H9 (cell line): ENCODE data around the gene TCERG1L. TPM values are rescaled to one million over a fixed set of nuclear protein-coding genes. Genes with fewer than 3 reads are reported as not detected.

Experiments
- DNase-seq: peaks from one replicate; pipeline ENCODE4 v3.0.0-alpha.2; 2017
- H2AFZ ChIP-seq: one replicate; pipeline ENCODE4 v1.6.1; 2013; ENCODE audit warnings: mild to moderate bottlenecking, low read length, control low read depth, moderate library complexity
- H2AK5ac ChIP-seq: 2 replicates; pipeline ENCODE4 v1.6.1; 2013; ENCODE audit warnings: low read length, control low read depth, mixed read lengths; ENCODE audit not compliant: insufficient read length
- H2BK120ac ChIP-seq: one replicate; pipeline ENCODE4 v1.6.1; 2013; ENCODE audit warnings: low read depth, mild to moderate bottlenecking, low read length, control low read depth, inconsistent platforms; ENCODE audit not compliant: poor library complexity, severe bottlenecking
- H2BK12ac ChIP-seq: 2 replicates; pipeline ENCODE4 v1.6.1; 2013; ENCODE audit warnings: low read length, control low read depth, mixed read lengths, low read depth; ENCODE audit not compliant: insufficient read length
- H2BK15ac ChIP-seq: 2 replicates; pipeline ENCODE4 v1.6.1; 2013; ENCODE audit warnings: low read depth, low read length, control low read depth
- H2BK20ac ChIP-seq: one replicate; pipeline ENCODE4 v1.6.1; 2013; ENCODE audit warnings: low read depth, mild to moderate bottlenecking, low read length, control low read depth, inconsistent platforms; ENCODE audit not compliant: poor library complexity, severe bottlenecking
- H2BK5ac ChIP-seq: 2 replicates; pipeline ENCODE4 v1.6.1; 2013; ENCODE audit warnings: low read length, control low read depth, mixed read lengths; ENCODE audit not compliant: insufficient read length
- H3K14ac ChIP-seq: 2 replicates; pipeline ENCODE4 v1.6.1; 2013; ENCODE audit warnings: low read length, control low read depth; ENCODE audit not compliant: insufficient read depth
- H3K18ac ChIP-seq: 2 replicates; pipeline ENCODE4 v1.6.1; 2013; ENCODE audit warnings: low read depth, mild to moderate bottlenecking, mixed read lengths, low read length, control low read depth; ENCODE audit not compliant: insufficient read length
- H3K23ac ChIP-seq: 2 replicates; pipeline ENCODE4 v1.6.1; 2013; ENCODE audit warnings: low read length, control low read depth, mixed read lengths, low read depth; ENCODE audit not compliant: insufficient read length
- H3K23me2 ChIP-seq: 2 replicates; pipeline ENCODE4 v1.6.1; 2013; ENCODE audit warnings: low read depth, mild to moderate bottlenecking, mixed read lengths, low read length, control low read depth; ENCODE audit not compliant: insufficient read length, poor library complexity, severe bottlenecking
- H3K27ac ChIP-seq: 2 replicates; pipeline ENCODE4 v1.5.1; 2013; ENCODE audit warnings: low read length, control low read depth, mixed read lengths, low read depth; ENCODE audit not compliant: insufficient read length
- H3K27me3 ChIP-seq: 2 replicates; pipeline ENCODE4 v1.6.1; 2013; ENCODE audit warnings: low read length, control low read depth, inconsistent platforms; ENCODE audit not compliant: insufficient read depth
- H3K4ac ChIP-seq: 2 replicates; pipeline ENCODE4 v1.6.1; 2013; ENCODE audit warnings: low read depth, mild to moderate bottlenecking, control low read depth, inconsistent platforms, low read length, moderate library complexity
- H3K4me1 ChIP-seq: 2 replicates; pipeline ENCODE4 v1.6.1; 2013; ENCODE audit warnings: low read length, control low read depth, inconsistent platforms; ENCODE audit not compliant: insufficient read depth
- H3K4me2 ChIP-seq: 2 replicates; pipeline ENCODE4 v1.6.1; 2013; ENCODE audit warnings: low read length, control low read depth, mixed read lengths; ENCODE audit not compliant: insufficient read length, insufficient read depth
- H3K56ac ChIP-seq: 2 replicates; pipeline ENCODE4 v1.6.1; 2013; ENCODE audit warnings: low read depth, mild to moderate bottlenecking, mixed read lengths, low read length, control low read depth; ENCODE audit not compliant: insufficient read length
- H3K79me1 ChIP-seq: 2 replicates; pipeline ENCODE4 v1.6.1; 2013; ENCODE audit warnings: low read depth, mild to moderate bottlenecking, moderate library complexity, low read length, control low read depth, inconsistent platforms; ENCODE audit not compliant: insufficient read depth, poor library complexity, severe bottlenecking
- H3K79me2 ChIP-seq: 2 replicates; pipeline ENCODE4 v1.6.1; 2013; ENCODE audit warnings: low read length, control low read depth, inconsistent platforms; ENCODE audit not compliant: insufficient read depth
- H3K9ac ChIP-seq: 2 replicates; pipeline ENCODE4 v1.6.1; 2013; ENCODE audit warnings: low read length, control low read depth, mixed read lengths; ENCODE audit not compliant: insufficient read length; ENCODE audit errors: extremely low read depth
- H3K9me3 ChIP-seq: one replicate; pipeline ENCODE4 v1.6.1; 2013; ENCODE audit warnings: low read depth, low read length, inconsistent platforms; ENCODE audit not compliant: control insufficient read depth
- H3T11ph ChIP-seq: one replicate; pipeline ENCODE4 v1.6.1; 2013; ENCODE audit warnings: mild to moderate bottlenecking, low read length, control low read depth, inconsistent platforms
- H4K20me1 ChIP-seq: one replicate; pipeline ENCODE4 v1.6.1; 2013; ENCODE audit not compliant: control insufficient read depth, insufficient read length, insufficient read depth
- H4K5ac ChIP-seq: 2 replicates; pipeline ENCODE4 v1.6.1; 2013; ENCODE audit warnings: low read depth, mild to moderate bottlenecking, mixed read lengths, low read length, control low read depth; ENCODE audit not compliant: insufficient read length
- H4K8ac ChIP-seq: replicated peaks from 2 replicates; pipeline ENCODE4 v1.6.1; 2013; ENCODE audit warnings: low read length, control low read depth, mixed read lengths, low read depth; ENCODE audit not compliant: insufficient read length
- H4K91ac ChIP-seq: 2 replicates; pipeline ENCODE4 v1.6.1; 2013; ENCODE audit warnings: low read depth, mild to moderate bottlenecking, moderate library complexity, mixed read lengths, low read length, control low read depth; ENCODE audit not compliant: insufficient read length
- H3K27ac Mint-ChIP-seq, 3 experiments: 2 replicates in 2 of 3; 3 replicates in 1 of 3; pipeline ENCODE4 v1.8.0; 2020 to 2021; ENCODE audit warnings: mixed read lengths in 3 of 3, mild to moderate bottlenecking in 1 of 3, moderate library complexity in 1 of 3
- H3K27me3 Mint-ChIP-seq: 2 replicates; pipeline ENCODE4 v1.8.0; 2021; ENCODE audit warnings: low read depth, mild to moderate bottlenecking, moderate library complexity, mixed read lengths
- H3K36me3 Mint-ChIP-seq, 3 experiments: 2 replicates in 2 of 3; 3 replicates in 1 of 3; pipeline ENCODE4 v1.8.0; 2020 to 2021; ENCODE audit warnings: low read depth in 3 of 3, mixed read lengths in 3 of 3; ENCODE audit not compliant: insufficient read depth in 1 of 3
- H3K4me1 Mint-ChIP-seq, 2 experiments: 2 replicates each; pipeline ENCODE4 v1.8.0; 2020; ENCODE audit warnings: mixed read lengths in 2 of 2
- H3K4me3 Mint-ChIP-seq, 2 experiments: 2 replicates in 1 of 2; 3 replicates in 1 of 2; pipeline ENCODE4 v1.8.0; 2020 to 2021; ENCODE audit warnings: mild to moderate bottlenecking in 2 of 2, mixed read lengths in 2 of 2, moderate library complexity in 1 of 2
- H3K9me3 Mint-ChIP-seq, 2 experiments: 2 replicates in 1 of 2; 3 replicates in 1 of 2; pipeline ENCODE4 v1.8.0; 2020; ENCODE audit warnings: mild to moderate bottlenecking in 2 of 2, mixed read lengths in 2 of 2, moderate library complexity in 1 of 2
- WGBS: extraction: QIAGEN DNeasy Blood & Tissue Kit; methylation state at CpG from one replicate; pipeline ENCODE4 v1.1.7; 2013; ENCODE audit warnings: missing lambda C conversion rate, low lambda C conversion rate, mixed read lengths; ENCODE audit not compliant: insufficient read length; ENCODE audit errors: extremely low coverage; 5-methylcytosine and 5-hydroxymethylcytosine counted together
- total RNA-seq: library from RNA; stranded (reverse); gene quantifications from 2 replicates; pipeline ENCODE4 v1.2.1, GENCODE V29; 2021
- TF ChIP-seq, protein P1 (sequence below): fragments of 200-600 bp; sonication (generic); conservative IDR thresholded peaks from 3 replicates; pipeline ENCODE4 v1.8.0; 2021; ENCODE audit warnings: antibody characterized with exemption, mild to moderate bottlenecking

TCERG1L gene
- total RNA-seq, 1 experiment from 2014 or later, result 3.3 TPM

GRCh38 chr10:131067690-131068089, 243.8 kb downstream of the TCERG1L start:
- Histone ChIP-seq H4K5ac (no peak overlapping the region), H3K14ac (no peak overlapping the region), H3K4me2 (no peak overlapping the region), H3K27me3 (no peaks in the 10 kb centered on the region; the same call in 1 of the 2 replicates), H2BK20ac (no peak overlapping the region), H2BK120ac (no peak overlapping the region), H3K4ac (no peak overlapping the region), H3K79me2 (no peaks in the 10 kb centered on the region), H2BK12ac (no peak overlapping the region), H2AK5ac (no peak overlapping the region), H2BK5ac (no peak overlapping the region), H3K79me1 (no peaks in the 10 kb centered on the region), H3K9me3 (no peaks in the 10 kb centered on the region), H3K23ac (no peak overlapping the region), H3T11ph (no peak overlapping the region), H3K56ac (no peak overlapping the region), H2AFZ (no peak overlapping the region), H4K8ac (no peak overlapping the region), H3K27ac (no peak overlapping the region), H4K20me1 (no peaks in the 10 kb centered on the region), H4K91ac (no peak overlapping the region), H3K4me1 (peaks cover 7% of the 10 kb centered on the region), H2BK15ac (no peak overlapping the region), H3K23me2 (no peaks in the 10 kb centered on the region), H3K9ac (no peak overlapping the region), H3K18ac (no peak overlapping the region)
- Mint-ChIP-seq H3K4me3 (no peak overlapping the region), H3K4me1 (peaks cover 57 to 61% of the 10 kb centered on the region in 2 experiments), H3K27ac (0 out of 7 replicates have a peak overlapping the region, but pooled peaks of 1 of the 3 experiments have one; percentile 68), H3K9me3 (no peaks in the 10 kb centered on the region; a peak in 2 of 5 replicates), H3K27me3 (peaks cover 2% of the 10 kb centered on the region; the same call in 1 of the 2 replicates), H3K36me3 (no peaks in the 10 kb centered on the region; a peak in 1 of 7 replicates)
- WGBS, result no CpG with 5 or more reads among the region's 4 CpGs
- no peak for DNase-seq
- TF ChIP-seq, protein P1, sequence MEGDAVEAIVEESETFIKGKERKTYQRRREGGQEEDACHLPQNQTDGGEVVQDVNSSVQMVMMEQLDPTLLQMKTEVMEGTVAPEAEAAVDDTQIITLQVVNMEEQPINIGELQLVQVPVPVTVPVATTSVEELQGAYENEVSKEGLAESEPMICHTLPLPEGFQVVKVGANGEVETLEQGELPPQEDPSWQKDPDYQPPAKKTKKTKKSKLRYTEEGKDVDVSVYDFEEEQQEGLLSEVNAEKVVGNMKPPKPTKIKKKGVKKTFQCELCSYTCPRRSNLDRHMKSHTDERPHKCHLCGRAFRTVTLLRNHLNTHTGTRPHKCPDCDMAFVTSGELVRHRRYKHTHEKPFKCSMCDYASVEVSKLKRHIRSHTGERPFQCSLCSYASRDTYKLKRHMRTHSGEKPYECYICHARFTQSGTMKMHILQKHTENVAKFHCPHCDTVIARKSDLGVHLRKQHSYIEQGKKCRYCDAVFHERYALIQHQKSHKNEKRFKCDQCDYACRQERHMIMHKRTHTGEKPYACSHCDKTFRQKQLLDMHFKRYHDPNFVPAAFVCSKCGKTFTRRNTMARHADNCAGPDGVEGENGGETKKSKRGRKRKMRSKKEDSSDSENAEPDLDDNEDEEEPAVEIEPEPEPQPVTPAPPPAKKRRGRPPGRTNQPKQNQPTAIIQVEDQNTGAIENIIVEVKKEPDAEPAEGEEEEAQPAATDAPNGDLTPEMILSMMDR, result no peak
